ENCODE results near the gene B4GALNT2.

- TF ChIP-seq CTCF (IDR thresholded peaks at IDR 0.05) (no peak), POLR2A (IDR thresholded peaks at IDR 0.05) (no peak)
Measured at GRCh38 chr17:49225554-49226236, 93.1 kb downstream of the B4GALNT2 start.
